Stimulated activated CD4-positive, alpha-beta T cell treated with anti-CD3 and anti-CD28 coated beads, Interleukin-4, amount 100 ng/mL, for 1 hour (primary cell): ENCODE measurements around the gene HDDC2.

ENCODE experiments used
- DNase-seq: peaks from one replicate; pipeline ENCODE4 v3.0.0-alpha.2; 2020

The HDDC2 gene

GRCh38 chr6:125269328-125269985, 32.3 kb downstream of the HDDC2 start:
- no peak for DNase-seq

GRCh38 chr6:125268765-125269164, 33.0 kb downstream of the HDDC2 start:
- no peak for DNase-seq

GRCh38 chr6:125267806-125268523, 33.8 kb downstream of the HDDC2 start:
- DNase-seq = no peak

- DNase-seq = no peak
These were observed 37.3 kb downstream of the HDDC2 start for GRCh38 chr6:125264476-125264875.

GRCh38 chr6:125262016-125263013, 39.5 kb downstream of the HDDC2 start:
- no peak for DNase-seq

GRCh38 chr6:125259354-125259736, 42.4 kb downstream of the HDDC2 start:
- no peak for DNase-seq

- no peak for DNase-seq
These were observed 43.0 kb downstream of the HDDC2 start for GRCh38 chr6:125258651-125259353.

GRCh38 chr6:125257351-125257750, 44.4 kb downstream of the HDDC2 start:
- DNase-seq = no peak

- no peak for DNase-seq
These were observed 46.6 kb downstream of the HDDC2 start for GRCh38 chr6:125255201-125255600.

- no peak for DNase-seq
These were observed 47.4 kb downstream of the HDDC2 start for GRCh38 chr6:125254321-125254720.

- no peak for DNase-seq
These were observed 47.9 kb downstream of the HDDC2 start for GRCh38 chr6:125253881-125254280.

- no peak for DNase-seq
These were observed 48.9 kb downstream of the HDDC2 start for GRCh38 chr6:125252891-125253290.

- DNase-seq = no peak
These were observed 50.1 kb downstream of the HDDC2 start for GRCh38 chr6:125251516-125252220.

GRCh38 chr6:125250511-125250910, 51.3 kb downstream of the HDDC2 start:
- DNase-seq = no peak

- no peak for DNase-seq
These were observed 53.6 kb downstream of the HDDC2 start for GRCh38 chr6:125248136-125248535.

- no peak for DNase-seq
These were observed 55.2 kb downstream of the HDDC2 start for GRCh38 chr6:125246566-125246965.

- no peak for DNase-seq
These were observed 56.1 kb downstream of the HDDC2 start for GRCh38 chr6:125245523-125246264.

GRCh38 chr6:125245109-125245508, 56.7 kb downstream of the HDDC2 start:
- DNase-seq = no peak

GRCh38 chr6:125237764-125238163, 64.0 kb downstream of the HDDC2 start:
- DNase-seq = no peak

- DNase-seq = no peak
These were observed 65.0 kb downstream of the HDDC2 start for GRCh38 chr6:125236536-125237327.

GRCh38 chr6:125233202-125233601, 68.6 kb downstream of the HDDC2 start:
- DNase-seq = no peak
